ENCODE measurements around the gene SPRR2D.
"Not testable (repeated sequence)": the region's sequence is repeated elsewhere in the genome, so short reads cannot be mapped to it uniquely, and the experiment has no call there.

SPRR2D gene

DNA sequence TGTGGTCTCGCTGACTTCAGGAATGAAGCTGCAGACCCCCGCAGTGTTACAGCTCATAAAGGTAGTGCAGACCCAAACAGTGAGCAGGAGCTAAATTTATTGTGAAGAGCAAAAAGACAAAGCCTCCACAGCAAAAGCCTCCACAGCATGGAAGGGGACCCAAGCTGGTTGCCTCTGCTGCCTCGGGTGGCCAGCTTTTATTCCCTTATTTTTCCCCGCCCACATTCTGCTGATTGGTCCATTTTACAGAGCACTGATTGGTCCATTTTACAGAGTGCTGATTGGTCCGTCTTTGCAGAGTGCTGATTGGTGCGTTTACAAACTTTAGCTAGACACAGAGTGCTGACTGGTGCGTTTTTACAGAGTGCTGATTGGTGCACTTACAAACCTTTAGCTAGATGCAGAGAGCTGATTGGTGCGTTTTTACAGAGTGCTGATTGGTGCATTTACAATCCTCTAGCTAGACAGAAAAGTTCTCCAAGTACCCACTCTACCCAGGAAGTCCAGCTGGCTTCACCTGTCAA, 29.6 kb downstream of the SPRR2D start:
- not testable (repeated sequence) for DNase-seq

DNA sequence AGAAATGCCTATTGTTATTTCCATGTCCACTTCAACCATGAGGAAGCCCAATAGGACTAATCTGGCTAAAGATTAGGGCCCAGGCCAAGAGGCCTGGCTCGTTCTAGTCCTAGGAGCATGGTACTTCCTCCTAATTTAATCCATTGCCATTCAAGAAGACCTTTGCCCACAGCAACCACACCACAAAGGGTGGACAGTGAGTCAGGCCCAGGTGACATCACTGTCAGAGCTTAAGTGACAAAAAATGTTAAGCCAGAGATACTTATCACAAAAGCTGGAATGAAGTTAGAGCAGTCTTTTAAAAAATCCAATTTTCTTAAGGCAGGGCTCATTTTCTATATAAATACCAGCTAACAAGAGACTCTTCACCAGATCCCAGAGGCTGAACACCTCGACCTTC, 39.5 kb downstream of the SPRR2D start, which contains the start of gene SPRR3:
Gene SPRR3 (plus strand): TSS at position 368 of the 400 bp plus-strand sequence. CDS start 1,272 bp downstream, outside the sequence.
- peak; percentile 32 to 53 (median 42) for DNase-seq

DNA sequence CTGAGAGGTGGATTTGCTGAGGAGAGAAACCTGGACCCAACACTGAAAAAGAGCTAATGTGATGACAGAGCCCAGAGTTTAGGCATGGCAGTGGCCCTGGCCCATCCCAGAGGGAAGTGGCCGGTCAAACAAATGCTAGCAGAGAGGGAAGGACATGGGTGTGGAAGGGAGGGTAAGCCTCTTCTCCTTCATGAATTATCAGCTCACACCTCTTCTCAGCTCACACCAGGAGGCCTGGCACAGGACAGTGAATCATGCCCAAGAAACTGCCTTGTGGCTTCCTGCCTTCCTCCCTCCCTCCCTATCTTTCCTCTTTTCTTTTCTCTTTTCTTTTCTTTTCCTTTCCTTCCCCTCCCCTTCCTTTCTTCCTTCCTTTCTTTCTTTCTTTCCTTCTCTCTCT, 40.6 kb downstream of the SPRR2D start:
- DNase-seq: no peak

DNA sequence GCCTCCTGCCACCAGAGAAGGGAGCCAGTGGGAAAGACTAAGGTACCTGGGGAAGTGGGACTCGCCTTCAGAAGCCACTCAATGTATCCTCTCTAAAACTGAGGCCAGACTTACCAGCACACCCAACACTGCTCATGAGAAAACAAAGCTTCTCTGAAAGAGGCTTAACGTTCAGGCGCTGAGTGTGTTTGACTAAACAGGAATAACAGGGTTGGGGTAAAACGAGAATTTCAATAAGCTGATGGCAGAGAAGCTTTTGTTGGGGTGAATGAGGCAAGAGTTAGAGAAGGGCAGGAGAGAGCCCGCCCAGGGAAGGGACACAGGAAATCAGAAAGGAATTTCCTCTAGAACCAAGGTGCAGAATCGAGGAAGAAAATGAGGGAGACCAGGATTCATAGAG, 41.1 kb downstream of the SPRR2D start:
- DNase-seq: no peak

DNA sequence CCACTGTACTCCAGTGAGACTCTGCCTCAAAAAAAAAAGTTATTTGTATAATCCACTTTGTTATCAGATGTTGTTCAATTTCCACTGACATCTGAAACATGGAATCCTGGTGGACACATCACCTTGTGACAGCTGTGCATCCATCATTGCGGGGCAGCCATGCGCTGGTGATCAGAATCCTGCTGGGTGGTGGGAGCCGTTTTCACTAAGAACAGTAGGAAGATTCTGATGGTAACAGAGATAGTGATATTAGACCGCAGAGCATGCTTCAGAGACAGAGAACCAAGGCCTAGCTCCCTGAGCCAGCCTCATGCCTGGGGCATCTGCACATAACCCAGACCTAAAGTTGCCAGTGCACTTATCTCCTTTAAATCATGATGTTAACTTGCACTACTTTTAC, 42.4 kb downstream of the SPRR2D start:
- no peak for DNase-seq

DNA sequence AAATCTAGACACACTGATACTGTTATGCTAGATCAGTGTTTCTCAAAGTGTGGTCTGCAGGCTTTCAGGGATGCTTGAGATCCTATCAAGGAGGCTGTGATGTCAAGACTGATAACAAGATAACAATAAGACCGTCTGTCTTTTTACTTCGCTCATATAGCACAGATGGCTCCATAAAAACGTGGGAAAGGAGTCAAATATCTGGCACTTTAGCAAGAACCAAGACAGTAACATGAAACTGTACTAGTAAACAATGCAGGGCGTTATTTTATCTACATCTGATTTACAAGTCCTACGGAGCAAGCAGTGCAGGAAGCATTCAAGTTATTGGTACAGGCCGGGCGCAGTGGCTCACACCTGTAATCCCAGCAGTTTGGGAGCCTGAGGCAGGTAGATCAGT, 43.0 kb downstream of the SPRR2D start:
- DNase-seq: no peak

DNA sequence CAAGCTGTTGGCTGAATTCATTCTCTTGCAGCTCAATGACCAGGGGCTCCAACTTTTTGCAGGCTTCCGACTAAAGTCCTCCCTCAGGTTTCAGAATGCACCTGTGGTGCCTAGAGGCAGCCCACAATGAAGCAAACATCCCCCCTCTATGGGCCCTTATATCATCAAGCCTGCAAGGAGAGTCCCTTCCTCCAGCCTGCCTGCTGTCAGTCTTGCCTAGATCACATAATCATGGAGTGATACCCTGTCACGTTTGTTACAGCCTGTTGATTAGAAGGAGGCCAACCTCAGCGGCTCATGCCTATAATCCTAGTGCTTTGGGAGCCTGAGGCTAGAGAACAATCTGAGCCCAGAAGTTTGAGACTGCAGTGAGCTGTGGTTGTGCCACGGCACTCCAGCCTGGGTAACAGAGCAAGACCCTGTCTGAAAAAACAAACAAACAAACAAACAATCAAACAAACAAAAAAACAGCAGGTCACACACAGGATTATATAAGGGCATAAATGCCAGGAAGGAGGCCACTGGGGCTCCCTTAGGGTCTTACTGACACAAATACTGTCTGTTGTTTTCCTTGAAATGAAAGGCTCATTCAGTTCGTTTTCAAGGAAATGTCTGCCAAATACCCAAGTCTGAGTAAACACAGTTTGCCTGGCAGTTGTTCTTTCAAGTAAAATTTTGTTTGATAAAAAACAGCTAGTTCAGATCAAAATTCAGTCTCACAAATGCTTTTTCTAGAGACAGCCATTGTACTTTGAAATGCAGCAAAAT, 44.1 kb downstream of the SPRR2D start:
- DNase-seq: no peak

DNA sequence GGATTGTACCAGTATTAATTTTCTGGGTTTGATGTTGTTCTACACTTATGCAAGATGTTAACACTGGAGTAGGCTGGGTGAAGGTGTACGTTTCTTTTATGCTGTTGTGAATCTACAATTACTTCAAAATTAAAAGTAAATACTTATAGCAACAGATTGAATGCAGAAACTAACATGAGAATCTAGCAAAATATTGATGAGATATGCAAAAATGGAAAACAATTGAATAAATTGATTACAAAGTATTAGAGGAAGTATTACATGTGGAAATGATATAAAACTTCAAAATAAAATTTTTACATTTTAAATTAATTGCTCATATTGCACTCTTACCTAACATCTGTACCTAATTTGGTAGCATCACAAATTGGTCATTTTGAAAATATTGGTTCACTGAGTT, 45.1 kb downstream of the SPRR2D start:
- DNase-seq: no peak

DNA sequence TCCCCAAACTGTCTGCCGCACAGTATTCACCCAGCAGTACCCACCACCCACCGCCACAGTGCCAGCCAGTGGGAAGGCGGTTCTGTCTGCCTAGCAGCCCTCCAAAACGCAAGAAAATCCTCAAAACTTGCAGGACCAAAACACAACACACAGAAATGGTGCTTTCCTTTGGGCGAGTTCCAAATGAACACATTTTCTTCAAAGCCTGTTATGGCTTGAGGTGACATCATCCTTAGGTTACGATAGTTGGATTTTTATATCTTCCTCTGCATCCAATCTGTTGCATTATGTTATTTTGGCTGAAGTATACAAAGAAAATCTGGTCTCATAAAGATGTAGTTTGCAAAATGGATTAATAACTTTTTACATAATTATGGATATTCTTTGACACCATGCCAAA, 47.7 kb downstream of the SPRR2D start:
- no peak for DNase-seq
